SK-N-DZ (cell line): ENCODE results near the gene TLCD2.
"Not testable (repeated sequence)": the region's sequence is repeated elsewhere in the genome, so short reads cannot be mapped to it uniquely, and the experiment has no call there.

Source experiments
- DNase-seq: peaks from one replicate; pipeline ENCODE4 v3.0.0-alpha.2; 2015; ENCODE audit warnings: low spot score

Gene TLCD2

DNA sequence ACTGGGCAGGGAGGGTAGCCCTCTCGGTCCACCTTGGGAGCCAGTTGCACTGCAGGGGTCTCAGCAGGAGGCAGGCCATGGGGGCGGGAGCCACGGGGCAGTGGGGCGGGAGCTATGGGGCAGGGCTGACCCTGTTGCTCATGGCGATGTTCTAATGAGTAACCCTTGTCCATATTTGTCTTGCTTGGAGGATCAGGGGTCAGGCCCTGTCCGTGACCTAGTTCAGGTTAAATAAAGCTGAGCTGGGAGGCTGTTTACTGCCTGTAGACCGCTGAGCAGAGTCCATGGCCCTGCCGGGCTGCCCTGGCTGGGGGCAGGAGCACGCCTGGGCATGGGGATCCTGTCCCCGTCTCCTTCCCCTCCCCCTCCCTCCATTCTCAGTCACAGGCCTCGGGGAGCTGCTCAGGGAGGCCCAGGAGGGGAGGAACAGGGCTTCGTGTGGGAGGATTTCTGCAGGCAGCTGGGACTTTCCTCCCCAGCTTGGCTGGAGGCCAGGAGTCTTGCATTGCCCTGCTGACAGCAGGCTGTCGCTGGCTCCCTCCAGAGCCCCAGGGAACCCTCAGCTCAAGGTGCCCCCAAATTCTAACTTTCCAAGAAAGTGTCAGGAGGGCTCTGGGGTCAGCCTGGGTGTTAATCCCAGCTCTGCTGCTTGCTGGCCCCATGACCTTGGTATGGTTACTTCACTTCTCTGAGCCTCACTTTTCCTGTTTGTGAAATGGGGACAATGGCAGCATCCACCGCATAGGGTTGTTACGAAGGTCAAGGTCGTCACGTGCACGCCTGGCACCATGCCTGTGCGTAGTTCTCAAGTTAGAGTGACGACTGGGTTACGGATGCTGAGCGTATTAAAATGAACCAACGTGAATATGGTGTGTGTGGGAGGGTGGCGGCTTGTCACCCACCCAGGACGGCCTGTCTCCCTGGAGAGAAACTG lies 26.4 kb upstream of the TLCD2 start:
- no peak for DNase-seq

DNA sequence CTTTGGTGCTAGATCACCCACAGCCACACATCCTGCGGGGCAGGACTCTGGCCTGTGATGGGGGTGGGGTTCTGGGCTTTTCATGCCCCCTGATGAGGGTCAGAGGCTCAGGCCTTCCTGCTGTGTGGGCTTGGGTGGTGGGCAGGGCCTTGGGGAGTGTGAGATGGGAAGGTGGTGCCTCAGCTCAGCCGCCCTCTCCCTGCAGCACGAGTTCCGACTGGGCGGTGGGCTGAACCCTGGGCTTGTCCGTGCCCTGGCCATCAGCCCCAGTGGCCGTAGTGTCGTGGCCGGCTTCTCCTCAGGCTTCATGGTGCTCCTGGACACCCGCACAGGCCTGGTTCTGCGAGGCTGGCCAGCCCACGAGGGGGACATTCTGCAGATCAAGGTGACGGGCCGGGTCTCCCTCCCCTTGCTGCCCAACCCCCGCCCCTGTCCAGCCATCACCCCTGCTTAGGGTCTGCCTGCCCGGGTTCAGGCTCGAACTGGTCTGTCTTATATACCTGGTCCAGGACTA lies 25.7 kb upstream of the TLCD2 start:
- no peak for DNase-seq

DNA sequence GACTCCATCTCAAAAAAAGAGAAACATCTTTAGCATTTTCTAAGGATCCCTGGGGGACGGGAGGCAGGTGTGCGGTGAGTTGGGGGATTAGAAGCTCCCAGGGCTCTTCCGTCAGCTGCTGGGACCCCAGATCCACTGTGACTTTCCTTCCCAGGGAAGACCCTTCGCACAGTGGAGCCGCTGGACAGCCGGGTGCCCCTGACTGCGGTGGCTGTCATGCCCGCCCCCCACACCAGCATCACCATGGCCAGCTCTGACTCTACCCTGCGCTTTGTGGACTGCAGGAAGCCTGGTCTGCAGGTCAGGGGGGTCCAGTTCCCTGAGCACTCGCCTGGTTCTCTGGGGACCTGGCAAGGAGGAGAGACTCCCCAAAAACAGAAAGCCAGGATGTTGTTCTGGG lies 25.2 kb upstream of the TLCD2 start:
- no peak for DNase-seq

DNA sequence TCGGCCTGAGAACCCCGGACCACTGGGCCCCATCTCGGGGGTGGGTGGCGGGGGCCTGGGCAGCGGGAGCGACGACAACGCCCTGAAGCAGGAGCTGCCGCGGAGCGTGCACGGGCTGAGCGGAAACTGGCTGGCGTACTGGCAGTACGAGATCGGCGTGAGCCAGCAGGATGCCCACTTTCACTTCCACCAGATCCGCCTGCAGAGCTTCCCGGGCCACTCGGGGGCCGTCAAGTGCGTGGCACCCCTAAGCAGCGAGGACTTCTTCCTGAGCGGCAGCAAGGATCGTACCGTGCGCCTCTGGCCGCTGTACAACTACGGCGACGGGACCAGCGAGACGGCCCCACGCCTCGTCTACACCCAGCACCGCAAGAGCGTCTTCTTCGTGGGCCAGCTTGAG lies 23.6 kb upstream of the TLCD2 start:
- no peak for DNase-seq

DNA sequence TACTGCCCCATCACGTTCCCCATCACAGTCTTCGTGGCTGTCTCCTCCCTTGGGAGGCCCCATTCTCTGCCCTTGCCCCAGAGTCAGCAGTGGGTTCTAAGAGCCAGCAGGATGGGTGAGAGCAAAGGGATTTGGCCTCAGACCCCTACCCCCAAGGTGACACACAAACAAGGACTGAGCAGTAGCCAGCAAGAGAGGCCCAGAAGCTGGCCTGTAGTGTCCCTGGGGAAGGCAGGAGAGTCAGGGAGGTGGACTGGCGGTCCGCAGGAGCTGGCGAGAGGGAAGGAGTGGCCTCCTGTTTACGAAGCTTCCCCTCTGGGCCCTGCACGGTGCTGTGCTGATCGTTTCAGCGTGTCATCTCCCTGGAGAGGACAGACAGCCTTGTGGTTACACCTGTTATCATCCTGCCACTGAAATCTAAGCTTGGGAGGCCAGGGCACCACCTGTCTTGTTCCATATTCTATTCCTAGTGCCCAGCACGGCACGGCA lies 22.7 kb upstream of the TLCD2 start:
- no peak for DNase-seq

DNA sequence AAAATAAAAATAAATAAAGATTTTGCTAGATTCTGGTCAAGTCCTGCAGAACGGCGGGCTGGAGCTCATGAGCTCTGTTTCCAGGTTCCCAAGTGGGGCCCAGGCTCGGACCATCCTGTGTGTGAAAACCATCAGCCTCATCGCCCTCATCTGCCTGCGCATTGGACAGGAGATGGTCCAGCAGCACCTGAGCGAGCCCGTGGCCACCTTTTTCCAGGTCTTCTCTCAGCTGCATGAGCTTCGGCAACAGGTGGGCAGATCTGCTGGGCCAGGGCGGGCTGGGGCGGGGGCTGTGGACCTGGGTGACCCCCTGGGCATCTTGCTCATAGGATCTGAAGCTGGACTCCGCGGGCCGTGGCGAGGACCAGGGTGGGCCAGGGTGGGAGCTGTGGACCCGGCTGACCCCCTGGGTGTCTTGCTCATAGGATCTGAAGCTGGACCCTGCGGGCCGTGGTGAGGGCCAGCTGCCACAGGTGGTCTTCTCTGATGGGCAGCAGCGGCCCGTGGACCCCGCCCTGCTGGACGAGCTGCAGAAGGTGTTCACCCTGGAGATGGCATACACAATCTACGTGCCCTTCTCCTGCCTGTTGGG lies 22.2 kb upstream of the TLCD2 start:
- no peak for DNase-seq

DNA sequence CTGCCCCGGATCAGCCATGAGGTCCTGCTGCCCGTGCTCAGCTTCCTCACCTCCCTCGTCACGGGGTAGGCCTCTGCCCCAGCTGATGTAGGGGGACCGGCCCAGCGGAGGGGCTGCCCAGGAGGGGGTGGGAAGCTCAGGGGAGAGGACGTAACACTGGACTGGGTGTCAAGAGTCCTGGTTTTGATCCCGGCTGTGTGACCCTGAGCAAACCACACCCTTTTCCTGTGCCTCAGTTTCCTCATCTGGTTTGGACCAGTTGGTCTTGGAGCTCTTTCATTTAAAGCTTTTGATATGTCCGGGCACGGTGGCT lies 21.0 kb upstream of the TLCD2 start:
- DNase-seq, result no peak

DNA sequence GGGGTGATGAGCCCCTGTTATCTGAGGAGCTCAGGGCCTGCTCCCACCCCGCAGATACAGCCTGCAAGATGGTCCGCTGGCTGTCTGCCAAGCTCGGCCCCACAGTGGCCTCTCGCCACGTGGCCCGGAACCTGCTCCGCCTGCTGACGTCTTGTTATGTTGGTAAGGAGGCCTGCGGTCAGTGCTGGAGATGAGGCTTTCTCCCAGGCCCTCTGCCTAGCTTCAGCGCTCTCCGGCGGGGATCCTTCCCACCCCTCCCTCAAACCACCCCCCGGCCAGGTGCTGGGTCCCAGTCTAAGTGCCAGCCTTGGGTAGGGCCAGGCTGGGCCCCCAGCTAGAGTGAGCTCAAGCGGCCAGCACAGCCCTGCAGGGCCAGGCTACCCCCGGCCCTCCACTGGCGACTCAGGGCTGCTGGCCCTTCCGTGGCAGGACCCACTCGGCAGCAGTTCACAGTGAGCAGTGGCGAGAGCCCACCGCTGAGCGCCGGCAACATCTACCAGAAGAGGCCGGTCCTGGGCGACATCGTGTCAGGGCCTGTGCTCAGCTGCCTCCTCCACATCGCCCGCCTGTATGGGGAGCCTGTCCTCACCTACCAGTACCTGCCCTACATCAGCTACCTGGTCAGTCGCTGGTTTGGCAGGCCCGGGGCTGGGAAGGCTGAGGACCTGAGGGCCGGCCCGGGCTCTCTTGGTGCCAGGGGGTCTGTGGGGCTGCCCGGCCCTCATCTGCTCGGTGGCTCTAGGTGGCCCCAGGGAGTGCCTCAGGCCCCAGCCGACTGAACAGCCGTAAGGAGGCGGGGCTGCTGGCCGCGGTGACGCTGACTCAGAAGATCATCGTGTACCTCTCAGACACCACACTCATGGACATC lies 20.4 kb upstream of the TLCD2 start:
- DNase-seq, result peak; percentile 80

DNA sequence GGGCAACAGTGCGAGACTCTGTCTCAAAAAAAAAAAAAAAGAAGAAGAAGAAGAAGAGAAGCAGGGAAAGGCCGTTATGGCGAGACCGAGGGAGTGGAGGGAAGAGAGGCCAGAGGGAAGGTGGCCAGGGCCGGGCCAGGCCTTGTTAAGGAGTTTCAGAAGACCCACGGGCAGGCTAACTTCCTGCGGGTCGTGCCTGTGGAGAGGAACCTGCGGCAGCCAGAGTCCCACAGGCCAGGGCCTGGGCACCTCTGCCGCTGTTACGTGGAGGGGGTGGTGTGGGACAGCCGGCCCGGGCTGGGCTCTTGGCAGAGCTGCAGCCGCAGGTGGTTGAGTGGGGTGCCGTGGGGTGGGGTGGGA lies 19.8 kb upstream of the TLCD2 start:
- DNase-seq, result no peak

DNA sequence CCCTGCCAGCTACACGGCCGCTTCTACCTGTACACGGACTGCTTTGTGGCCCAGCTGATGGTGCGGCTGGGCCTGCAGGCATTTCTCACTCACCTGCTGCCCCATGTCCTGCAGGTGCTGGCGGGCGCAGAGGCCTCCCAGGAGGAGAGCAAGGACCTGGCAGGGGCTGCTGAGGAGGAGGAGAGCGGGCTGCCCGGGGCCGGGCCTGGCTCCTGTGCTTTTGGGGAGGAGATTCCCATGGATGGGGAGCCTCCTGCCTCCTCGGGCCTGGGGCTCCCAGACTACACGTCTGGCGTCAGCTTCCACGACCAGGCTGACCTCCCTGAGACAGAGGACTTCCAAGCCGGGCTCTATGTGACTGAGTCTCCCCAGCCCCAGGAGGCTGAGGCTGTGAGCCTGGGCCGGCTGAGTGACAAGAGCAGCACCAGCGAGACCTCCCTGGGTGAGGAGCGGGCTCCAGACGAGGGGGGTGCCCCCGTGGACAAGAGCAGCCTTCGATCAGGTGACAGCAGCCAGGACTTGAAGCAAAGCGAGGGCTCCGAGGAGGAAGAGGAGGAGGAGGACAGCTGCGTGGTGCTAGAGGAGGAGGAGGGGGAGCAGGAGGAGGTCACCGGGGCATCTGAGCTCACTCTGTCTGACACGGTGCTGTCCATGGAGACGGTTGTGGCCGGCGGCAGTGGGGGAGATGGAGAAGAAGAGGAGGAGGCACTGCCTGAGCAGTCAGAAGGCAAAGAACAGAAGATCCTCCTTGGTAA lies 17.9 kb upstream of the TLCD2 start:
- no peak for DNase-seq

DNA sequence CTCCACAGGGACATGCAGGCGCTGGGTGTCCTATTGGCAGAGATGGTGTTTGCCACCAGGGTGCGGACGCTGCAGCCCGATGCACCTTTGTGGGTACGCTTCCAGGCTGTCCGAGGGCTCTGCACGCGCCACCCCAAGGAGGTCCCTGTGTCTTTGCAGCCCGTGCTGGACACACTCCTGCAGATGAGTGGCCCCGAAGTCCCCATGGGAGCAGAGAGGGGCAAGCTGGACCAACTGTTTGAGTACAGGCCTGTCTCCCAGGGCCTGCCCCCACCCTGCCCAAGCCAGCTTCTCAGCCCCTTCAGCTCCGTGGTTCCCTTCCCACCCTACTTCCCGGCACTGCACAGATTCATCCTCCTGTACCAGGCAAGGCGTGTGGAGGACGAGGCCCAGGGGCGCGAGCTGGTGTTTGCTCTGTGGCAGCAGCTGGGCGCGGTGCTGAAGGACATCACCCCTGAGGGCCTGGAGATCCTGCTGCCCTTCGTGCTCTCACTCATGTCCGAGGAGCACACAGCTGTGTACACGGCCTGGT lies 17.1 kb upstream of the TLCD2 start:
- DNase-seq, result no peak

DNA sequence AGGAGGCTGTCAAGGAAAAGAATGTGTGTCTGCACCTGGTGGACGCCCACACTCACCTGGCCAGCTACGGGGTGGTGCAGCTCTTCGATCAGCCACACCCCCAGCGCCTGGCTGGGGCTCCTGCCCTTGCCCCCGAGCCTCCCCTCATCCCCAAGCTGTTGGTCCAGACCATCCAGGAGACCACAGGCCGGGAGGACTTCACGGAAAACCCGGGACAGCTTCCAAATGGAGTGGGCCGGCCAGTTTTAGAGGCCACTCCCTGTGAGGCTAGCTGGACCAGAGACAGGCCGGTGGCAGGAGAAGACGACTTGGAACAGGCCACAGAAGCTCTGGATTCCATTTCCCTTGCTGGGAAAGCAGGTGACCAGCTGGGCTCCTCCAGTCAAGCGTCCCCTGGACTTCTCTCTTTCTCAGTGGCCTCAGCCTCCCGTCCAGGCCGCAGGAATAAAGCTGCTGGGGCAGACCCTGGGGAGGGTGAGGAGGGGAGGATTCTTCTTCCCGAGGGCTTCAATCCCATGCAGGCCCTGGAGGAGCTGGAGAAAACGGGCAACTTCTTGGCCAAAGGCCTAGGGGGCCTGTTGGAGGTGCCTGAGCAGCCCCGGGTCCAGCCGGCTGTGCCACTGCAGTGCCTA lies 16.6 kb upstream of the TLCD2 start:
- no peak for DNase-seq

DNA sequence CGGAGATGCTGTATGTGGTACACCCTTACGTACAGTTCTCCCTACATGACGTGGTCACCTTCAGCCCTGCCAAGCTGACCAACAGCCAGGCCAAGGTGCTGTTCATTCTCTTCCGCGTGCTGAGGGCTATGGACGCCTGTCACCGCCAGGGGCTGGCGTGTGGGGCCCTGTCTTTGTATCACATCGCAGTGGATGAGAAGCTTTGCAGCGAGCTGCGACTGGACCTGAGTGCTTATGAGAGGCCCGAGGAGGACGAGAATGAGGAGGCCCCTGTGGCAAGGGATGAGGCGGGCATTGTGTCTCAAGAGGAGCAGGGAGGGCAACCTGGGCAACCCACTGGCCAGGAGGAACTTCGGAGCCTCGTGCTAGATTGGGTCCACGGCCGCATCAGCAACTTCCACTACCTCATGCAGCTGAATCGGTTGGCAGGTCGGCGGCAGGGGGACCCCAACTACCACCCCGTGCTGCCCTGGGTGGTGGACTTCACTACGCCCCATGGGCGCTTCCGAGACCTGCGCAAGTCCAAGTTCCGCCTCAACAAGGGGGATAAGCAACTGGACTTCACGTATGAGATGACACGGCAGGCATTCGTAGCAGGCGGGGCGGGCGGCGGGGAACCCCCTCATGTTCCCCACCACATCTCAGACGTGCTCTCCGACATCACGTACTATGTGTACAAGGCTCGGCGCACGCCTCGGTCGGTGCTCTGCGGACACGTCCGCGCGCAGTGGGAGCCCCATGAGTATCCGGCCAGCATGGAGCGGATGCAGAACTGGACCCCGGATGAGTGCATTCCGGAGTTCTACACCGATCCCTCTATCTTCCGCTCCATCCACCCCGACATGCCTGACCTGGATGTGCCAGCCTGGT lies 15.7 kb upstream of the TLCD2 start:
- no peak for DNase-seq

DNA sequence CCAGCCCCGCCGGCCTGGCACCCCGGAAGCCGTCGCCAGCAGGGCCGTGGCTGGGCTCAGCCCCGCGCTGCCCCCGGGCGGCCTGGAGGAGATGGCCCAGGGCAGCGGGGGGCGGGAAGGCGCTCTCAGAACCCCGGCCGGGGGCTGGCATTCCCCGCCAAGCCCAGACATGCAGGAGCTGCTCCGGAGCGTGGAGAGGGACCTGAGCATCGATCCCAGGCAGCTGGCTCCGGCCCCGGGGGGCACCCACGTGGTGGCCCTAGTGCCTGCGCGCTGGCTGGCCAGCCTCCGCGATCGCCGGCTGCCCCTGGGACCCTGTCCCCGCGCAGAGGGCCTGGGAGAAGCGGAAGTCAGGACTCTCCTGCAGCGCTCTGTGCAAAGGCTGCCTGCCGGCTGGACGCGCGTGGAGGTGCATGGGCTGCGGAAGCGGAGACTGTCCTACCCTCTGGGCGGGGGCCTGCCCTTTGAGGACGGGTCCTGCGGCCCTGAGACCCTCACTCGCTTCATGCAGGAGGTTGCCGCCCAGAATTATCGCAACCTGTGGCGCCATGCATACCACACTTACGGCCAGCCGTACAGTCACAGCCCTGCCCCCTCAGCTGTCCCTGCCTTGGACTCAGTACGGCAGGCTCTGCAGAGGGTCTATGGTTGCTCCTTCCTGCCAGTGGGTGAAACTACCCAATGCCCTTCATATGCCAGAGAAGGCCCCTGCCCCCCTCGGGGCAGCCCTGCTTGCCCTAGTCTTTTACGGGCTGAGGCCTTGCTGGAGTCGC lies 14.9 kb upstream of the TLCD2 start:
- no peak for DNase-seq

DNA sequence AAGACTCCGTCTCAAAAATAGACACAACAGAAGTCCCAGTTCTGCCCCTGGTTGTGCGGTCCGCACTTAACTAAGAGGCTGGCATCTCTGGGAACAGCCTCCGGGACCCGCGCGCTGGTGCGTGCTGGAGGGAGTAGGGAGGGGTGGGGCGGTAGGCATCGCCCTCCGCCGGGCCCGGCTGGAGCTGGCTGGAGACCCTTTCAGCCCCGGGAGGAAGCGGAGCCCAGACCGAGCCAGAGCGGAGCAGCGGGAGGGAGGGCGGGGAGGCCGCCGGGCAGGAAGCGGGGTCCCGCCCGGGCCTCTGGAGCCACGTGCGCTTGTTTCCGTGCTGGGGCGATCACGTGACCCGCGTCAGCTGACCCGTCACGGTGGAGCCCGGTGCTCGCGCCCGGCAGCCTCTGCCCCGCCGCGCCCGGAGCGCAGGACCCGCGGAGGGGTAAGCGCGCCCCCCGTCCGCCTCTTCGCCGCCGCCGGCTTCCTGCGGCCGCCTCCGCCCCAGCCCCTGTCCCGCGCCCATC lies 14.2 kb upstream of the TLCD2 start, which contains the start of gene WDR81:
WDR81 (plus strand) TSS at position 354 of the 518 bp plus-strand sequence. CDS start 256 bp downstream, outside the sequence.
- peak; percentile 85 for DNase-seq

DNA sequence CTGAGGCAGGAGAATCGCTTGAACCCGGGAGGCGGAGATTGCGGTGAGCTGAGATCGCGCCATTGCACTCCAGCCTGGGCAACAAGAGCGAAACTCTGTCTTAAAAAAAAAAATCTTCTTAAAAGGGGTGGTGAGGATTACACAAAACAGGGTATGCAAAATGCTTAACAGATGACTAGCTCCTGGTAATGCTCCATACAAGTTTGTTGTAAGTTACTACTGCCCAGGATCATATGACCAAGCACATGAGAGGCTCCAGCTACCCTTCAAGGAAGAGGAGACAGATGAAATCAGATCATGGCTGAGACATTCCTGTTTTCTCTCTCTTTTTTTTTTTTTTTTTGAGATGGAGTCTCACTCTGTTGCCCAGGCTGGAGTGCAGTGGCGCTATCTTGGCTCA lies 11.8 kb upstream of the TLCD2 start:
- DNase-seq, result not testable (repeated sequence)

DNA sequence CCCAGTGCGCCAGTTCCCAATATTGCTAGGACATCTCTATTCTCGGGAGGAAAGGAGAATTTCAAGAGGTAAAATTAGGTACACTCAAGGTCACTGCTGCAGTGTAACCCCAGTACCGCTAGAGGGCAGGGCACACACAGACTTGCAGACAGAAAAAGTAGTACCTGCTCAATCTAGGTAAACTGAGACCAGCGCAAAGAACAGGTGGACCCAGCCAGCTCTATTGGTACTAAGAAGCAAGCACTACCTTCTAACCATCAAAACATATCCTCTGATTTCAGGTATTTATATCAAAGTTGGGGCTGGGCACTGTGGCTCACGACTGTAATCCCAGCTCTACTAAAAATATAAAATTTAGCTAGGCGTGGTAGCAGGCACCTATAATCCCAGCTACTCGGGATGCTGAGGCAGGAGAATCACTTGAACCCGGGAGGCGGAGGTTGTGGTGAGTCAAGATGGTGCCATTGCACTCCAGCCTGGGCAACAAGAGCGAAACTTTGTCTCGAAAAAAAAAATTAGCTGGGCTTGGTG lies 10.7 kb upstream of the TLCD2 start:
- DNase-seq, result peak; percentile 72
